Stomach (tissue), 4 donors: ENCODE measurements around the gene DTNBP1.

Experiments used
- CTCF ChIP-seq, 7 experiments: fragments of 450-650 bp in 4 of 7; fragments of 200-600 bp in 3 of 7; sonication (generic) in 3 of 7; IDR thresholded peaks; one replicate each; pipeline ENCODE4 v1.5.1; 2016 to 2019; ENCODE audit warnings: antibody characterized with exemption in 7 of 7, control low read depth in 2 of 7, mild to moderate bottlenecking in 1 of 7
- EP300 ChIP-seq: sonication (generic); formaldehyde crosslinking; IDR thresholded peaks from one replicate; pipeline ENCODE4 v1.6.1; 2017; ENCODE audit warnings: antibody characterized with exemption
- POLR2A ChIP-seq, 4 donors: fragments of 450-650 bp; IDR thresholded peaks; one replicate each; pipeline ENCODE4 v1.6.1; 2016; ENCODE audit warnings: antibody characterized with exemption in 4 of 4, control low read depth in 2 of 4, mild to moderate bottlenecking in 1 of 4, moderate library complexity in 1 of 4
- POLR2AphosphoS5 ChIP-seq, 3 donors: sonication (generic); formaldehyde crosslinking; IDR thresholded peaks; one replicate each; pipeline ENCODE4 v1.6.1; 2016; ENCODE audit warnings: antibody characterized with exemption in 3 of 3

GRCh38 chr6:15504581-15505350 lies 158.1 kb downstream of the DTNBP1 start:
- TF ChIP-seq CTCF (IDR thresholded peaks at IDR 0.05) (no peak), POLR2A (IDR thresholded peaks at IDR 0.05) (no peak), POLR2AphosphoS5 (IDR thresholded peaks at IDR 0.05) (no peak), EP300 (no peak)
